ENCODE measurements around the gene MRGPRE.

The MRGPRE gene

GRCh38 chr11:3188496-3189195 lies 43.6 kb downstream of the MRGPRE start:
- peak in 1 of 10 donors; percentile 73 for DNase-seq
- intact Hi-C loops (cut with DNase I), result no loop called here

GRCh38 chr11:3186166-3186953 lies 45.9 kb downstream of the MRGPRE start:
- intact Hi-C loops (cut with DNase I), result no loop called here
- peak in 3 of 10 donors; percentile 14 to 74 (median 74) for DNase-seq

GRCh38 chr11:3184732-3185347 lies 47.4 kb downstream of the MRGPRE start:
- intact Hi-C loops (cut with DNase I), result no loop called here
- peak in 3 of 10 donors; percentile 8 to 34 (median 11) for DNase-seq

- peak in 4 of 10 donors; percentile 18 to 77 (median 42) for DNase-seq
- intact Hi-C loops (cut with DNase I), result no loop called here
These were observed 48.7 kb downstream of the MRGPRE start for GRCh38 chr11:3183523-3183922.

- intact Hi-C loops (cut with DNase I), result no loop called here
- DNase-seq, result peak in 4 of 10 donors; percentile 3 to 73 (median 42)
These were observed 49.8 kb downstream of the MRGPRE start for GRCh38 chr11:3182462-3182852.

- peak in 4 of 10 donors; percentile 3 to 62 (median 40) for DNase-seq
- intact Hi-C loops (cut with DNase I), result no loop called here
These were observed 50.3 kb downstream of the MRGPRE start for GRCh38 chr11:3181725-3182461.

GRCh38 chr11:3180869-3181268 lies 51.3 kb downstream of the MRGPRE start:
- intact Hi-C loops (cut with DNase I), result no loop called here
- peak in 2 of 10 donors; percentile 8 to 9 for DNase-seq

- DNase-seq, result no peak
- intact Hi-C loops (cut with DNase I), result no loop called here
These were observed 53.9 kb downstream of the MRGPRE start for GRCh38 chr11:3178349-3178748.

- intact Hi-C loops (cut with DNase I), result no loop called here
- no peak for DNase-seq
These were observed 54.3 kb downstream of the MRGPRE start for GRCh38 chr11:3177931-3178330.
